ENCODE measurements around the gene GLTP.
A peak's percentile ranks its signal among the peaks of the same experiment; 100 is the strongest.

The GLTP gene

GRCh38 chr12:109818905-109819500, 61.3 kb downstream of the GLTP start:
- peak; percentile 26 for DNase-seq (ENCODE audit: low read depth)
- no peak overlapping the region for H3K4me3 ChIP-seq (ENCODE audit: control insufficient read depth, low read depth, low read length)

GRCh38 chr12:109818253-109818652, 62.1 kb downstream of the GLTP start:
- no peak overlapping the region for H3K4me3 ChIP-seq (ENCODE audit: control insufficient read depth, low read depth, low read length)
- no peak for TF ChIP-seq CTCF (conservative IDR thresholded peaks at IDR 0.05; ENCODE audit: control insufficient read depth, insufficient read depth, low read depth, low read length)
- DNase-seq (ENCODE audit: low read depth): no peak

More at GRCh38 chr12:109818905-109819500, 61.3 kb downstream of the GLTP start:
- TF ChIP-seq CTCF (conservative IDR thresholded peaks at IDR 0.05; ENCODE audit: control insufficient read depth, insufficient read depth, low read depth, low read length): no peak

- no peak overlapping the region for H3K4me3 ChIP-seq (ENCODE audit: control insufficient read depth, low read depth, low read length)
- TF ChIP-seq CTCF (conservative IDR thresholded peaks at IDR 0.05; ENCODE audit: control insufficient read depth, insufficient read depth, low read depth, low read length): no peak
- no peak for DNase-seq (ENCODE audit: low read depth)
These were observed 62.6 kb downstream of the GLTP start for GRCh38 chr12:109817627-109818231.

- TF ChIP-seq CTCF (conservative IDR thresholded peaks at IDR 0.05; ENCODE audit: control insufficient read depth, insufficient read depth, low read depth, low read length): no peak
- H3K4me3 ChIP-seq (ENCODE audit: control insufficient read depth, low read depth, low read length): no peak overlapping the region
- no peak for DNase-seq (ENCODE audit: low read depth)
These were observed 63.5 kb downstream of the GLTP start for GRCh38 chr12:109816870-109817269.

- DNase-seq (ENCODE audit: low read depth): no peak
- no peak overlapping the region for H3K4me3 ChIP-seq (ENCODE audit: control insufficient read depth, low read depth, low read length)
- no peak for TF ChIP-seq CTCF (conservative IDR thresholded peaks at IDR 0.05; ENCODE audit: control insufficient read depth, insufficient read depth, low read depth, low read length)
These were observed 64.4 kb downstream of the GLTP start for GRCh38 chr12:109815757-109816617.

- DNase-seq (ENCODE audit: low read depth): no peak
- no peak overlapping the region for H3K4me3 ChIP-seq (ENCODE audit: control insufficient read depth, low read depth, low read length)
- TF ChIP-seq CTCF (conservative IDR thresholded peaks at IDR 0.05; ENCODE audit: control insufficient read depth, insufficient read depth, low read depth, low read length): no peak
These were observed 65.1 kb downstream of the GLTP start for GRCh38 chr12:109815225-109815624.
